GM12873 (cell line): ENCODE results near the gene ALOX15B.

Experiments
- TF ChIP-seq, protein P1 (sequence below): IDR thresholded peaks from 2 replicates; pipeline ENCODE4 v1.5.1; 2012; ENCODE audit warnings: low read depth, mild to moderate bottlenecking, moderate library complexity, low read length, control low read depth; ENCODE audit not compliant: insufficient read depth; ENCODE audit errors: missing control alignments

ALOX15B gene

GRCh38 chr17:8020776-8021564 is 17.9 kb upstream of the ALOX15B start:
- TF ChIP-seq, protein P1, sequence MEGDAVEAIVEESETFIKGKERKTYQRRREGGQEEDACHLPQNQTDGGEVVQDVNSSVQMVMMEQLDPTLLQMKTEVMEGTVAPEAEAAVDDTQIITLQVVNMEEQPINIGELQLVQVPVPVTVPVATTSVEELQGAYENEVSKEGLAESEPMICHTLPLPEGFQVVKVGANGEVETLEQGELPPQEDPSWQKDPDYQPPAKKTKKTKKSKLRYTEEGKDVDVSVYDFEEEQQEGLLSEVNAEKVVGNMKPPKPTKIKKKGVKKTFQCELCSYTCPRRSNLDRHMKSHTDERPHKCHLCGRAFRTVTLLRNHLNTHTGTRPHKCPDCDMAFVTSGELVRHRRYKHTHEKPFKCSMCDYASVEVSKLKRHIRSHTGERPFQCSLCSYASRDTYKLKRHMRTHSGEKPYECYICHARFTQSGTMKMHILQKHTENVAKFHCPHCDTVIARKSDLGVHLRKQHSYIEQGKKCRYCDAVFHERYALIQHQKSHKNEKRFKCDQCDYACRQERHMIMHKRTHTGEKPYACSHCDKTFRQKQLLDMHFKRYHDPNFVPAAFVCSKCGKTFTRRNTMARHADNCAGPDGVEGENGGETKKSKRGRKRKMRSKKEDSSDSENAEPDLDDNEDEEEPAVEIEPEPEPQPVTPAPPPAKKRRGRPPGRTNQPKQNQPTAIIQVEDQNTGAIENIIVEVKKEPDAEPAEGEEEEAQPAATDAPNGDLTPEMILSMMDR: no peak

DNA sequence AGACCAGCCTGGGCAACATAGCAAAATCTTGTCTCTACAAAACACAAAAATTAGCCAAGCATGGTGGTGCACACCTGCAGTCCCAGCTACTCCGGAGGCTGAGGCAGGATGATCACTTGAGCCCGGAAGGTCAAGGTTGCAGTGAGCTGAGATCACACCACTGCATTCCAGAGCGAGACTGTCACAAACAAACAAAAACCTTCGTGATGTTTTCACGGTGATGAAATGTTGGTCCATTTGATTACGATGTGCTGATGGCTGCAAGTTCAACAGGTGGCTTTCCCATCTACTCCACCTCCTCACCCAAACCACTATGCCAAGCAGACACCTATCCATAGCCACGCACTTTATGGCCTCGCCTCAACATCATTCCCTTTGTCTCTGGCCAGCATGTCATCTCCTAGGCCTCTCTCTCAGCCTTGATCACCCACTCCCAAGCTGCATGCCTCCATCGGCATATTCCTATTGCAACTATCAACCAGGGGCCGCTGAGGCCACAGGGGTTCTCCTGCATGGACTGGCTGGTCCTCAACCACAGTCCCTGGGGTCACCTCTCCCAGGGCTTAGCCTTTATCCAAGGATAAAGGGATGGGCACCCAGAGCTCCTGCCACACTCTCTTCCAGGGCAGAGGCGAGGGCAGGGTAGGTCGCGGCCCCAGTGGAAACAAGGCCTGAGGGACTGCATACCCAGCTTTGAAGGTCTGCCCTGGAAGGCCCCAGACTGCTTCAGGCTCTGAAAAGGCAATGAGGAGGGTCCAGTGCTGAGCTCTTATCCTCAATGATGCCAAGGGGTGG is 17.1 kb upstream of the ALOX15B start:
- TF ChIP-seq, protein P1: no peak

DNA sequence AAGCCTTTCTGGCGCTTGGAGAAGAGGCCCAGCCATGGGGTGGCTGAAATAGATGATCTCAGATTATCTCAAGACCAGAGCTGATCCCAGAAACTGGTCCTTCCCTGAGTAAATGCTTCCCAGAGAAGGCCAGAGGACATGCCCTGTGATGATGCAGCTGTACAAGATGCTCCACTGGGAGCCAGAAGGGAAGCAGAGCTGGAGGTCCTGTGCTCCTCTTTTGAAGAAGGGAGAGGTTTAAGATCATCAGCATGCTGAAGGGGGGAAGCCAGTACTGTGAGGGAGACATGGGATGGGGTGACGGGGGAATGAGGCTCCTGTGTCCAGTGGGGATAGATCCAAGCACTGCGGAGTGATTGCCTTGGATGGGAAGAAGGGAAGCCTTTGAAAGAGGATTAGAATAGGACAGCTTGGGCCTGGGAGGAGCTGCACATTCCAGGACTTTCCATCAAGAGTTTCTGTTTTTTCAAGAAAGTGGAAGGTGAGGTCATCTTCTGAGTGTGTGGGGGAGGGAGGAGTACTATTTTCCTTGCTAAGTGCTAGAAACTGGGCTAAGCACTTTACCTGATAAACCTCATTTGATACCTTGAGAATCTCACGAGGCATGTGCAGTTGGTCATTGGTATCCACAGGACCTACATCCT is 16.4 kb upstream of the ALOX15B start:
- TF ChIP-seq, protein P1: no peak

DNA sequence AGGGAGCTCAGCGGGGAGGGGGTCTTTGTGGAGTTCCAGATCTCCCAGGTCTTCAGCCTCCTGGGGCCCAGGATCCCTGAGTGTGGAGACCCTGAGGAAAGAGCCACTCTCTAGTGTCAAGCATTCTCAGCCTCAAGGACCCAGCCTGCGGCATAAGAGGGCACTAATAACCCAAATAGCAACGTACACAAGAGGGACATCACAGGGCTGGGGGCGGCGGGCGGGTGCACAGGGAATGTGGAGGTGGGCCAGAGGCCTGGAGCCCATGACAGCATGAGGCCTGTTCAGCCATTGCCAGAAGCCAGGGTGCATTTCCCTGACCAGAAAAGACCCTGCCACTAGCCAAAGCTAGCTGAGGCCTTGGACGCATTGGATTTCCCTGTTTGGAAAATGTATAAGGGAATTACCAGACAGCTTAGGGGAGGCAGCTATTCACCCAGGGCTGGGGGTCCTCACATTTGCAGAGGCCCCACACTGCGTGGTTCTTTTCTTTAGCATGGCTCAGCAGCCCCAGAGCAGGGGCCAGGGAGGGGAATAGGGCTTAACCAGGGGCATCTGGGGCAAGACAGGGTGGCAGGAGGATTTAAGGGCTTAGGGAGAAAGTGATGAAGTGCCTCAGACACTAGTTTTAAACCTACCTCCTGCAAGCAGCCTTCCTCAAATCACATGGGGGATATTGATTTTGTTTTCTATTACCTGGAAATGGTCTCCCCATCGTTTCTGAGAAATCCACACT is 13.5 kb upstream of the ALOX15B start:
- TF ChIP-seq, protein P1: no peak

- TF ChIP-seq, protein P1: no peak
Observed at GRCh38 chr17:8029121-8029520, 9.7 kb upstream of the ALOX15B start.

DNA sequence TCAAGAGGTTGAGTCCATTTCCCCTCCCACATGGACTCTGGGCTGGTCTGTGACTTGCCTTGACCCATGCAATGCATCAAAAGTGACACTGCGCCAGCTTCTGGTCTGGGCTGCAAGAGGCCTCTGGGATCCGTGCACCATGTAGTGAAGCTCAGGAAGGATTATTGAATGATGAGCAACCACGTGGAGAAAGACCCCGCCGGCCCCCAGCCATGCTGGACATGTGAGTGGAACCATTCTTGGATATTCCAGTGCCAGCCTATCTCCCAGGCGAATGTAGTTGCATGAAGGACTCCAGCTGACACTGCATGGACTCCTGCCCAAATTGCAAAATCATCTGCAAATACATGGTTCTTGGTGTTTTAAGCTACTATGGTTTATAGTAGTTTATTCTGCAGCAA is 7.6 kb upstream of the ALOX15B start:
- TF ChIP-seq, protein P1: no peak
